B cell (primary cell): ENCODE results near the gene RAB8B. TPM values are rescaled to one million over a fixed set of nuclear protein-coding genes. Genes with fewer than 3 reads are reported as not detected.

Experiments
- ATAC-seq: fragments of 200-7000 bp; cut with Tn5 transposase; one replicate; pipeline ENCODE4 v1.10.0; 2021; ENCODE audit warnings: low read depth, mild to moderate bottlenecking, moderate number of reproducible peaks, moderate library complexity
- CTCF ChIA-PET: fragments of 350-600 bp; sonication (Branson Sonifier 250); formaldehyde crosslinking; loops from one replicate; lab custom pipeline; 2021; ENCODE audit warnings: antibody characterized with exemption, inconsistent platforms; lab: Charles Lee
- POLR2A ChIA-PET: fragments of 350-600 bp; sonication (Branson Sonifier 250); formaldehyde crosslinking; loops from one replicate; lab custom pipeline; 2021; ENCODE audit warnings: antibody characterized with exemption; lab: Charles Lee
- DNase-seq: peaks from one replicate; pipeline ENCODE4 v3.0.0; 2013
- H2AFZ ChIP-seq: 2 replicates; pipeline ENCODE4 v1.6.1; 2012; ENCODE audit warnings: mild to moderate bottlenecking, low read depth, low read length; ENCODE audit not compliant: insufficient read depth, poor library complexity, severe bottlenecking
- H3K27ac ChIP-seq, 2 donors: 1 replicate in 1 of 2; 2 replicates in 1 of 2; pipeline ENCODE4 v1.5.1; 2012 to 2013; ENCODE audit warnings: low read length in 2 of 2, mild to moderate bottlenecking in 2 of 2, moderate library complexity in 1 of 2
- H3K27me3 ChIP-seq, 4 experiments: fragments of 200-600 bp in 1 of 4; sonication (generic) in 1 of 4; replicated peaks in 1 of 4; 1 replicate in 2 of 4; 2 replicates in 2 of 4; pipeline versions ENCODE4 v1.6.1 to v1.7.0; 2013 to 2016; ENCODE audit warnings: low read length in 3 of 4, mild to moderate bottlenecking in 2 of 4, mixed read lengths in 1 of 4, moderate library complexity in 1 of 4; ENCODE audit not compliant: insufficient read depth in 4 of 4, control insufficient read depth in 3 of 4; ENCODE audit errors: control extremely low read depth in 1 of 4
- H3K36me3 ChIP-seq, 2 experiments: replicated peaks in 1 of 2; 1 replicate in 1 of 2; 2 replicates in 1 of 2; pipeline versions ENCODE4 v1.6.1 to v1.7.1; 2013; ENCODE audit warnings: low read length in 1 of 2; ENCODE audit not compliant: insufficient read depth in 2 of 2, control insufficient read depth in 1 of 2; ENCODE audit errors: control extremely low read depth in 1 of 2, extremely low read depth in 1 of 2
- H3K4me1 ChIP-seq, 2 donors: fragments of 200-600 bp in 1 of 2; sonication (generic) in 1 of 2; 1 replicate in 1 of 2; 2 replicates in 1 of 2; pipeline versions ENCODE4 v1.5.1 to v1.6.1; 2013 to 2017; ENCODE audit warnings: low read length in 2 of 2; ENCODE audit not compliant: control insufficient read depth in 2 of 2, insufficient read depth in 2 of 2
- H3K4me2 ChIP-seq: replicated peaks from 2 replicates; pipeline ENCODE3; 2012; ENCODE audit warnings: mild to moderate bottlenecking, low read depth, low read length; ENCODE audit not compliant: poor library complexity, severe bottlenecking
- H3K4me3 ChIP-seq, 5 experiments: fragments of 200-600 bp in 1 of 5; sonication (generic) in 1 of 5; 1 replicate in 3 of 5; 2 replicates in 2 of 5; pipeline versions ENCODE4 v1.5.1 to v1.7.0; 2011 to 2016; ENCODE audit warnings: low read length in 4 of 5, mild to moderate bottlenecking in 4 of 5, low read depth in 2 of 5, control low read depth in 1 of 5, moderate library complexity in 1 of 5; ENCODE audit not compliant: insufficient read depth in 1 of 5; ENCODE audit errors: control extremely low read depth in 1 of 5, extremely low read depth in 1 of 5
- H3K79me2 ChIP-seq: fragments of 200-600 bp; sonication (generic); one replicate; pipeline ENCODE4 v1.6.0; 2016; ENCODE audit warnings: low read length; ENCODE audit not compliant: control insufficient read depth, insufficient read depth
- H3K9ac ChIP-seq: fragments of 200-600 bp; sonication (generic); 2 replicates; pipeline ENCODE4 v1.6.1; 2017; ENCODE audit warnings: mild to moderate bottlenecking, low read length, moderate library complexity
- H3K9me3 ChIP-seq, 3 donors: one replicate each; pipeline versions ENCODE4 v1.6.1 to v1.7.1; 2013; ENCODE audit warnings: low read length in 2 of 3; ENCODE audit not compliant: control insufficient read depth in 2 of 3, insufficient read depth in 1 of 3; ENCODE audit errors: control extremely low read depth in 1 of 3
- H4K20me1 ChIP-seq: 2 replicates; pipeline ENCODE4 v1.6.0; 2012; ENCODE audit warnings: mild to moderate bottlenecking, low read length; ENCODE audit not compliant: insufficient read depth, control insufficient read depth, poor library complexity, severe bottlenecking
- H3K27ac Mint-ChIP-seq: one replicate; pipeline ENCODE4 v1.8.0; 2021; ENCODE audit warnings: mixed read lengths
- H3K27me3 Mint-ChIP-seq: one replicate; pipeline ENCODE4 v1.8.0; 2021; ENCODE audit warnings: mixed read lengths
- H3K4me1 Mint-ChIP-seq: one replicate; pipeline ENCODE4 v1.8.0; 2021; ENCODE audit warnings: mixed read lengths
- H3K4me3 Mint-ChIP-seq: one replicate; pipeline ENCODE4 v1.8.0; 2021; ENCODE audit warnings: mixed read lengths
- H3K9me3 Mint-ChIP-seq: one replicate; pipeline ENCODE4 v1.8.0; 2022; ENCODE audit warnings: mixed read lengths; ENCODE audit not compliant: insufficient read depth
- CTCF ChIP-seq: fragments of 200-600 bp; IDR thresholded peaks from one replicate; pipeline ENCODE4 v1.8.0; 2022; ENCODE audit warnings: antibody characterized with exemption, mild to moderate bottlenecking
- EZH2 ChIP-seq: IDR thresholded peaks from 2 replicates; pipeline ENCODE4 v1.6.1; 2012; ENCODE audit warnings: borderline replicate concordance, low read depth, mild to moderate bottlenecking, moderate library complexity, low read length; ENCODE audit not compliant: insufficient read depth, poor library complexity, severe bottlenecking
- WGBS: methylation state at CpG from one replicate; pipeline ENCODE4 v1.1.5; 2013; ENCODE audit warnings: missing lambda C conversion rate; ENCODE audit not compliant: insufficient coverage; 5-methylcytosine and 5-hydroxymethylcytosine counted together
- intact Hi-C: fragments of 100-400 bp; cut with micrococcal nuclease; formaldehyde crosslinking; loops from one replicate; pipeline ENCODE4 v1.10.0; 2022
- polyA plus RNA-seq: library from polyadenylated mRNA; depleted of rRNA; stranded (reverse); fragments of >200 nt; gene quantifications from 2 replicates; pipeline ENCODE4 v1.2.3, GENCODE V29; 2012
- total RNA-seq, 2 donors: library from RNA; stranded (reverse); fragments of 120-200 nt in 1 of 2; gene quantifications; 1 replicate in 1 of 2; 2 replicates in 1 of 2; pipeline versions ENCODE4 v1.2.3 to v1.2.4, GENCODE V29; 2013 to 2022

The RAB8B gene
- total and polyA plus RNA-seq, 2 donors (not counting 1 experiment from before 2014, with no cell fraction given): 9.6 to 61.3 TPM

GRCh38 chr15:63191895-63192618 is 2.7 kb downstream of the RAB8B start:
- Mint-ChIP-seq H3K9me3 (no peaks in the 10 kb centered on the region), H3K4me3 (peak overlapping the region; percentile 98), H3K27me3 (no peaks in the 10 kb centered on the region), H3K4me1 (peaks cover 79% of the 10 kb centered on the region), H3K27ac (peak overlapping the region; percentile 92)
- Histone ChIP-seq H3K79me2 (peaks cover 82% of the 10 kb centered on the region), H4K20me1 (peaks cover 17% of the 10 kb centered on the region), H3K27ac (peak overlapping the region; percentile 92 to 93), H3K36me3 (peaks cover 0 to 2% of the 10 kb centered on the region in 2 experiments), H3K4me3 (peak overlapping the region; percentile 21 to 95 (median 62)), H3K4me1 (peaks cover 66 to 70% of the 10 kb centered on the region in 2 donors), H3K9me3 (no peaks in the 10 kb centered on the region), H3K9ac (peak overlapping the region; percentile 95), H2AFZ (no peak overlapping the region), H3K4me2 (peak overlapping the region; percentile 93), H3K27me3 (no peaks in the 10 kb centered on the region)
- 40% methylated on average over 1 of the region's 3 CpGs for WGBS
- DNase-seq: peak; percentile 91
- CTCF ChIA-PET: interaction anchor here (0.8 to 3.1 kb wide), 12 partner anchors 9 to 313 kb away, joined by 3 to 17 read pairs (median 4); partner anchors contain the start of gene USP3
- TF ChIP-seq EZH2: no peak
- no peak for TF ChIP-seq CTCF
- POLR2A ChIA-PET: interaction anchor here (0.5 to 1.6 kb wide), 6 partner anchors 16 to 99 kb away, joined by 3 to 6 read pairs (median 3); partner anchors contain the start of genes APH1B and RPS27L
- ATAC-seq: peak; percentile 50
- intact Hi-C loops: loop anchor here (5.0 kb wide), 2 partner anchors 35 to 285 kb away; no protein-coding TSS in a partner anchor
